ENCODE results near the gene ATP6V0D1.

The ATP6V0D1 gene

DNA sequence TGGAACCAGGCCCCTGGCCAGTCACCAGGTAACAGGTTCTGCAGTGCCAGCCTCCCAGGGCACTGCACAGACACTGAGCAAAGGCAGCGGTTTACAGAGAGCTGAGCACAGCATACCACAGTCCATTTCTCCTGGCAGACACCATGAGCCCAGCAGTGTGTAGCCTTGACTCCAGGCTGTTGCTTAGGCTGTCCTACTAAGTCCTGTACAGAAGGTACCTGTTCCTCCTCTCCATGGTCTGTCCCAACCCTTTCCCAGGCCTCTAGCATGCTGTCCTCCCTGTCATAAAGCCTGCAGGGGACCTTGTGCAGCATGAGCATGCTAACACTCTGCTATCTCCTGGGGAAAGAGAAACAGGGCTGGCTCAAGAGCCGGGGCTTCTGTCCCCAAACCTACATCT, 20.0 kb downstream of the ATP6V0D1 start:
- no peak for DNase-seq

DNA sequence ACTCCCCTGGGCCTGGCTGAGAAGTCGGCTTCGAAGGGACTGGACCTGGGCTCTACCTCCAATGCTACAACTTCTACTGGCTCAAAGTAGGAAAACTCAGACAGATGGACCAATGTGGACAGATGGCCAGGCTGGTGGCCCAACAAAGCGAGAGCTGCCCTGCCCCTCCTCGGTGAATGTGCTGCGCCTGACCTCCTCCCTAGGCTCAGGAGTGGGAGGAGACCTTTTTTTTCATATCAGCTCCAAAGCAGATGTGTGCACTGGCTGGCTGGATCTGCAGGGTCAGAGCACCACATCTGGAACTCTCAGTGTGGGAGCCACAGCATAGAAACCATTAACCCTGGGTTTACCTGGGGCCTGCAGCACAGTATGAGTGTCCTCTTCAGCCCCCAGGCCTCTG, 20.8 kb downstream of the ATP6V0D1 start:
- DNase-seq: no peak

DNA sequence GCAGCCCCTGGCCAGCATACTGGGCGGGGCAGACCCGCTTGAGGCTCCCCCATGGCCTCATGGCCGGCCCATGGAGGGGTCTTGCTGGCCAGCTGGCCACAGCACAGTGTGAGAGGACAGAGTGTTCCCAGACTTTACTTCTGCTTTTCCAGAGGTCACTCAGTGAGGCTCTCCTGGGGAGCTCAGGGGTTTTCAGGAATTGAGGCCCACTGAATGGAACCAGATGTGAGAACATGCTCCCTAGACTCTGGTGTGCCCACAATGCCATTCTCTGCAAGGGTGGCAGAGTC, 21.2 kb downstream of the ATP6V0D1 start:
- DNase-seq: no peak

DNA sequence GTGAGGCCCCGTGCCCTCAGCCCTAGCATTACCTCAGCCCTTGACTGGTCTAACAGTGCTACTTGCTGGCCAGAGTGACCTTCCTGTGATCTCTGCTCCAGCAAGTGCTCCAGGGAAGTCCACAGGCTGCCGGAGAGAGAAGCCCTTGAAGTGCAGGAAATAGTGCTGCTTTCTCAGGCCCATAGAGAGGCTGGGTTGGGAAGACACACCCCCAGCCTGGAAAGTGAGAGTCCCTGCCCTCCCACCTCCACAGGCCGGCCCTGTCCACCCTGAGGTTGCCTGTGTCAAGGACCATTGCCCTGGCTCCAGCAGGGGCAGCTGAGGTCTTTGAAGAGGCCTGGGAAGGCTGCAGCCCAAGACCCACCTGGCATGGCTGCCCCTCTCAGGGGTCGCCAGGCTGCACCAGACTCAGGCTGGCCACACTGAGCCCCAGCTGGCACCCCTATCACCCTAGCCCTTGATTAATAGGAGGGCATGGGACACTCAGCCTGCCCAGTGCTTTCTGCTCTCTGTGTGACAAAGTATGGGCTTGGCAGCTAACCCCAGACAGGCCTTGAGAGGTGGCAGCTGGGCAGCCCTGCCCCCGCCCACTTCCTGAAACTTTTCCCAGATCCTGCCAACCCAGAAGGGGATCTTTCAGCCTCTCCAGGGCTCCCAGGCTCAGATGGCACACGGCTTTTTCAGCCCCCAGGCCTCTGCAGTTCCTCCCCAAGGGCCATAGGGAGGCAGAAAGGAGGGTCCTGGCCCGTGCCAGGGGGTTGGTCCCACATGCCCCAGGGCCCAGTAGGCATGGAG, 21.7 kb downstream of the ATP6V0D1 start:
- DNase-seq: no peak

GRCh38 chr16:67458121-67458641, 22.8 kb downstream of the ATP6V0D1 start:
- DNase-seq: no peak

GRCh38 chr16:67457611-67458010, 23.3 kb downstream of the ATP6V0D1 start:
- DNase-seq: no peak

DNA sequence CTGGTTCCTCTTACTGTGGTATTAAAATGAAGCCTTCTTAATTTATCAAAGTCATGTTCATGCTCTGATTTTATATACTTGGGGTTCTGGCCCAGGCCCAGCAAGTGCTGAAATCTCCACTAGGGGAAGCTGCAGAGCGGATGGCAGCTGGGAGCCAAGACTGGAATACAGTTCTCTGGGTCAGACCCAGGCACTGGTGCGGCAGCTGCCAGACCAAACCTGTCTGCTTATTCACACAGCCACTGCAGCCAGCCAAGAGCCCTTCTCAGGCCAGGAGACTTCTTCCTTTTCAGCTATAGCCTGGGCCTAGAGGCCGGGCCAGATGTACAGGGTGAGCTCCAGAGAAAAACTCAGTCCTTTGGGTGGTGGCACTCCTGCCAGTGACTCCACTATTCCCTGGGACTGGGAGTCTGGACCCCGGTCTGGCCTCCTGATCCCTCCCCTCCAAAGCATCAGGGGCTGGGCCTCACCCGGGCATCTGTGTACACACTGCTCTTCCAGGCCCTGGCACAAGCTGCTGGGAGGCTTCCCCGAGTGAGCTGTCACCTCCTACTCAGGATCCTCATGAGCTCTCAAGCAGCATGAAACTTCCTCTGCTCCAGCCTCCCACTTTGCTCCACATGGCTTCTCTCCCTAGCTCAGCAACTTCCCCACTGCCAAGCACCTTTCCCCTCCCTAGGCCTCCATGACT, 24.4 kb downstream of the ATP6V0D1 start:
- no peak for DNase-seq

DNA sequence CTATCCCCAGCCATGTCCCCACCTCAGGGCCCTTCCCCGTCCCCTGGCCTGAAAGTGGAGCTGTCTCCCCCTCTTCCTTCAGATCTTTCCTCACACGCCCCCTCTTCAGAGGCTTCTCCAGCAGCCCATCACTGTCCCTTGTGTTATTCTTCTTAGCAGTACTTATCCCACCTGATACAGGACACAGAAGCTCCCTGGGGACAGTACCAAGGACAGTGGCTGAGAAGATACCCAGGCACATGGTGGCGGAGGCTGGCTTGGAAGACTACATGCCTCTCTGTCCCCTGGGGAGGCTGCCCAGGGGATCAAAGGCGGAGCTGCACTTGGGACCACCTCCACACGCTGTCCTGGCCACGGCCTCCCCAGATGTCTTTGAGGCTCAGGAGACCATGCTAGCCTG, 26.1 kb downstream of the ATP6V0D1 start:
- no peak for DNase-seq

GRCh38 chr16:67454104-67454503, 26.9 kb downstream of the ATP6V0D1 start:
- DNase-seq: no peak

DNA sequence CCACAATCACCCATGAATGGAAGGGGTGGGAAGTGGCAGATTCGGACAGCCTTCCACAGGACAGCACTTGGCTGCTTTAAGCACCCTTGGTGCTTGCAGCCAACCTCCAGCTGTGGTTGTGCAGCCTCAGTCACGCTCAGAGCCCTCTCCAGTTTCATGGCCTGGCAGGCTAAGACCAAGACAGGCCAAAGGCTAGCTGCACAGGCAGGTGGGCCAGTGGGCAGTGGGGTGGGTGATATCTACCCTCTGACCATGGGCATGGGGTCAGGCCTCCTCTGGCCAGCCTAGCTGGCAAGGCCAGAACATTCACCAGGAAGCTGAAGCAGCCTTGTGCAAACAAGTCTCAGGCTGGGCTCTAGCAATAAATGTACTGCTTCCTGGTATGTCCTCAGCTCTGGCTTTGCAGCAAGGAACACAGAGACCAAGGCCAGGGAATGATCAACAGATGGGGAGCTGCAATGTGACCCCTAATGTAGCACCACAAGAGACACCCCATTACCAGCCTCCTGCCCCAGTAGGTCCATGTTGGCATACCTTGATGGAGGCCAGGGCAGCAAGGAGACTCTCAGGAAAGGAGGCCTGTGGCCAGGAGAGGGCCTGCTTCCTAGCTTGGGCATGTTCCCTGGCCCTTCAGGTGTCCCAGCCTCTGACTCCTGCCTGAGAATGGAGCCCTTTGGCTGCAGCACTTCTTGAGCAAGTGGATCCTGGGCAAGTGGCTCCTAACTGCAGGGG, 29.1 kb downstream of the ATP6V0D1 start:
- DNase-seq: no peak

DNA sequence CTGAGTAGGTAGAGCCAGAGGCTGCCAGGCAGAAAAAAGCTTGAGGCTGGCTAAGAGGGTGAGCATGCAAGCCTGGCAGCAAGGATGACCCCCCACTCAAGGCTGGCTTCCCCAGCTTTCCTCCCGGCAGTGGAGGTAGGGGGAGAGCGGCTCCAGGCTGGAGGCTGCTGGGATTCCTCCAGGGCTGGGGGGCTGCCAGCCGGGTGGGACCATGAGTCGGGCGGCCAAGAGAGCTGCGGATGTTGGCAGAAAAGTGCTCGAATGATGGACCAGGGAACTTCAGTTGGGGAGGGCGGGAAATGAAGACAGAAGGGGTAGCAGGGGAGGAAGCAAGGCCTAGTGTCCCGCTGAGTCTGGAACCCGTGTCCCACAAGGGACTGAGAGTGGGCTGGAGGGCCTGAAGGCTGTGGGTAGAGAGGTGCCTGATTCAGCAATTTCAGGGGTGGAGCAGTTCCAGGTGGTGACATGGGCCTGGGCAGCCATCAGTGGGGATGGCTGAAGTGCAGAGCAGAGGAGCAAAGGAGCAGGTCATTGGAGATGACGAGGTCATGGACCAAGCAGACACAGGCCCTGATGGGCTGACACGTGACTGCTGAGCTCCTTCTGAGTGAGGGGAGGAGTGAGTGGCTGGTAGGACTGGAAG, 29.8 kb downstream of the ATP6V0D1 start:
- no peak for DNase-seq

DNA sequence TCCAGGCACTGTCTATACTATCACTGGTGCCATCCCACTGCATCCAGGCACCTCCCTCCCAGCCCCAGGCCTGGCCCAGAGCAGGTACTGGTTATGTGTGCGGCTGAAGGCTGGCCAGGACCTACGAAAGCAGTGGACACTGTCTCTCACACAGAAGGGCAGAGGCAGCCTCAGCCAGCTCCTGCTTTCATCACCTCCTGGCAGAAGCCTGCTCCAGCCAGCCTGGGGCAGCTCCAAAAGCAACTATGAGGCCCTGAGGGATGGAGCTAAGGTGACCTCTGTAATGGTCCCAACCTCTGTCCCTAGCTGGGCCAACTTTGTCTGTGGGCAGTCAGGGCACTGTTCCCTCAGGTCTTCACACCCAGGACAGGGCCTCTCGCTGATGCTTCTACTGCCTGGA, 31.2 kb downstream of the ATP6V0D1 start:
- DNase-seq: no peak

DNA sequence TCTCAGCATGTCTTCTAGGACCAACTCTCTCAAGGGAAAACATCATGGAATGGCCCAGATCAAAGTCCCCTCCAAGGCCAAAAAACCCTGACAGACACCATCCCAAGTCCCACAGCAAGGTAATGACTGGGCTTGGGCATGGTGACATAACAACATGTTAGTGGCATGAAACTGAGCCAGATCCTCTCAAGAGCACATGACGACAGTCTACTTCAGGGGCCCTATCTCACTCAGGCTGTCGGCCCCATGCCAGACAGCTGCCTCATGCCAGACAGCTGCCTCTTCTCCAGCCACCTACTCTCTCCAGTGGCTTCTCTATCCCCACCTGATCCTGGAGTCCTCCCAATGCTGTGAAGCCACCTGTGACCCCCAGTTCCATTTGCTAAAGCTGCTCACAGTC, 31.6 kb downstream of the ATP6V0D1 start:
- DNase-seq: no peak

DNA sequence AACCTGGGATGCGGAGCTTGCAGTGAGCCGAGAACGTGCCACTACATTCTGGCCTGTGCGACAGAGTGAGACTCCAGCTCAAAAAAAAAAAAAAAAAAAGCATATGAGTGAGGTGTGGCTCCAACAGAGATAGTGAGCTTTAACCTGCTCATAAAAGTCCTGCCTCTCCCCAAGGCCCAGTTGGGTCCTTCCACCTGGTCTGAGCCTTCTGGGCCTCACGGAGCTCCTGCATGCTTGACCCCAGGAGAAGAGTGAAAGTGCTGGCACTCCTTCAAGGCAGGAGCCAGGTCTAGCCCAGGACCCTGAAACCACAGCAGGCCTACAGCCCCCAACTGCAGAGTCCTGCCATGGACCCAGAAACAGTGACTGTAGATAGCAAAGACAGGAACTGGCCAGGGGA, 32.4 kb downstream of the ATP6V0D1 start:
- DNase-seq: no peak

DNA sequence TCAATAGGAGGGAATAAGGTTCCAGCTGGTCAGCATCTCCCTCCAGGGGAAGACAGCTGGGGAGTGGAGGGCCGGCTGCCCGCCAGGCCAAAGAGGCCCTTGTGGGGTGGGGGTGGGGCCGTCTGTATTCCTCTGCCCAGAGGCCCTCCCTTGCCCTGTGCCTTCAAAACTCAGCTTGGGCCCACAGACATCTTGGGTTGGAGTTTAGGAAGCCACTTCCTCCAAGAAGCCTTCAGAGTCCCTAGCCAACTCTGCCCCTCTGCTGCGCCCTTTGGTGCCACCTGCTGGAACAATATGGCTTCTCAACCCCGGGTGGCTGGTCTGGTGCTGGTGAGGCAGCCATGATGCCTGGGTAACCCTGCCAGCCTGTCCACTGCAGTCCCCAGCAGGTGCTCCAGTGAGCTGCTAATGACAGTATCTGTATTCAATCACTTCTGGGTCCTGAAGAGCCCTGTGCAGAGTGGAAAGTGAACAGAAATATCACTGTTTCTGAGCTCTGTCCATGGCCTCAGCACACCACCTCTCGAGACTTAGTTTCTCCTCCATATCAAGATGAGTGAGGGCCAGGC, 33.4 kb downstream of the ATP6V0D1 start:
- no peak for DNase-seq

DNA sequence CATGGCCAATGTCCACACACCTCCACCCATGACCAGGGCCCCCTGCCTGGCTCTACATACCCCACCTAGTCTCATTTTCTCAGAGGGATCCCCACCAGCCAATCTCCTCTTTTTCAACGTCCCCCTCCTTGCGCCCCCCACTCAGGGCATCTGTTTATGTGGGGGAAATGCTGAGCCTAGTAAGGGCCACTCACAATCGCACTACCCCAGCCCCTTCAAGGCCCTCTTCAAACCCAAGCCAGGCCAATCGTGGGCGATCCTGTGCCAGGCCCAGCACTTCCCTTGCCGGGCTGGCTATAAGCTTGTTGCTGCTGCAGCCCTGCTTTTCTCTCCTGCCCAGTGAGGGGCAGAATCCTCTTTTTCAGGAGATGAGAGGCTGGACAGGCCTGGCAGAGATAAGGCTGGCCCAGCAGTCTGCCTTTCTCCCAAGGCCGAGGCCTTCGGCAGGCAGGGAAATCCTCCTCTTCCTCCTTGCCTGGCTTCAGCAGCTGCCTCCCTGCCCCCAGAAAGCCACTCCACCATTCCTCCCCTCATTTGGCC, 33.9 kb downstream of the ATP6V0D1 start:
- no peak for DNase-seq

DNA sequence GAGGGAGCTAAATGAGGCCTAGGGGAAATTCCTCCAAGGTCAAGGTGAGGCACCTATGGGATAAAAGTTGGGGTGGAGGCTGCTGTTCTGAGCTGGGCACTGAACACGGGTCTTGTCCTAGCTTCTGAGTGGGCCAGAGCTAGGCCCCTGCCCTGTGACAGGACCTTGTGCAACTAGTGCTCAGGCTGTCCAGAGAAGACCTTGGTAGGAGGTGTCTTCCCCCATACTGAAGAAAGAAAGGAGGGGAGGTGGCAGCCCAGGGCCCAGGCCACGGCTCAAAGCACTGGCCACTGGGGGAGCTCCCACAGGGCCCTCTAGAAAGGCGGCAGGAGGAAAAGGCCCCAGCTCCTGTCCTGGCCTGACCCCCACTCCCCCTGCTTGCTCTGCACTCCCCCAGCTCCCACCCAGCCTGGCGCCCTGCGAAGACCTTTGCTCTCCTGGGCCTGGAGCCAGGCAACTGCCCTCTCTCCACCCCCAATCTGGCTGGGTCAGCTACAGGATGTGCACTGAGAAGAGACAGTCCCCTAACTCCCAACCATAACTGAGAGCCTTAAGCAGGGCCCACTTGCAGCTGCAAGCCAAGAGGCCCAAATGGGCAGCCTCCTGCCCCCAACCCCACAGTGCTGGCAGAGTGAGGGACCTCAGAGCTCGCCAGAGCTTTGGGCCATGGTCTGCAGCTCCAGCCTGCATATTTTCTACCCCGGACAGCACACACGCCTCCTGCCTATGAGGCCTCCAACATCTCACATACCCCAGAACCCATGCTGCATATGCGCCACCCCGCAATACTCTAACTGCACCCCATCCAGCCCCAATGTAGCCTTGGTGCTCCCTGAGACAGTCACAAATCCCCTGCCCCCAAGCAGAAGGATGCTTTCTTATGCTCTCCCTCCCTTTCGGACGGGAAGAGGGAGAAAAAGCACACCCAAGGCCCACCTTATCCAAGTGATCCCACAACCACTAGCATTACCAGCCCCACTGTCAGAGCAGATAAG, 34.7 kb downstream of the ATP6V0D1 start:
- no peak for DNase-seq

- DNase-seq: no peak
Measured at GRCh38 chr16:67445441-67445912, 35.5 kb downstream of the ATP6V0D1 start.

DNA sequence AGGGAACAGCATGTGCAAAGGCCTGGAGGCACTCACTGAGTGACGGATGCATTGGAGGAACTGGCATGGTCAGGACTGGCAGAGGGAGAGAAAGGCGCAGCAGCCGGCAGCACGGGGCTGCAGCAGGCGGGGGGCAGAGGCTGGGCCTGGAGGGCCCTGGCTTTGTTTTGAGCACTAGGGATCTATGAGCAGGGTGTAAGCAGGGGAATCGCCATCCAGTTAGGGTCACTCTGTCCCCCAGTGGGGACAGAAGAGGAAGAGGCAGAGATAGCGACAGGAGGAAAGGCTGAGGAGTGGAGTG, 35.9 kb downstream of the ATP6V0D1 start:
- no peak for DNase-seq

DNA sequence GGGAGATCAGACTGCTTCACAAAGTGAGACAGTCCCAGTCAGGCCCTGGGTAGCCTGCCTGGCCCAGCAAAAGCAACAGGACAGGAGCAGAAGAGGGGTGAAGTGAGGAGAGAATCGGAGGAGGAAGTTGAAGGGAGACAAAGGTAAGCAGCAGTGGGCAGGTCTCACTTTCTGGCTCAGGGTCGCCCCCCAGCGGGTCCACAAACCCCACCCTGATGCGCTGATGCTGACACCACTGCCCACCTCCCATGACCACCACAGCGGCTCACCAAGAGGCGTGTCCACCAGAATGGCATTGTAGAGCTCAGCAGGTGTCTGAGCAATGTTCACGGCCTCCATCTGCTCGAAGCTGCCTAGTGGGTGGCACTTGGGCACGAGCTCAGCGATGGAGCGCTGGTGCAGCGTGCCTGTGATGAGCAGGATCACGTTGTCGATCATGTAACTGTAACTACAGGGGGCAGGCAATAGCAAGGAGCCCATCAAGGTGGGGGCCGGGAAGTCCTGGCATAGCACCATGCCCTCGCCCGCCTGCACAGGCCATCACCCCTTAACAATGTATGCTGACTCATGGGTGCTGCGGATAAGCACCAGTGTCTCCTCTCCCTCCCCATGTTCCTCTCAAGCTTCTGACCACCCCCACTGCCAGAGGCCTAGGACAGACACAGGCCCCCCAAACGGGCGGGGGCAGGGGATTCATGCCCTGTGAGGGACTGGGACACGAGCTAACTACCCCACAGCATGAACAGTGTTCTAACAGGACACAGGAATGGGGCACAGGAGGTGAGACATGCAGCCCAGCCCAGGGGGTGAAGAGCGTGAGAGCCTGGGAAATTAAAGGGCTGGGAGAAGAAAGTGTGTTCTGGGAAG, 36.5 kb downstream of the ATP6V0D1 start:
- DNase-seq: no peak

DNA sequence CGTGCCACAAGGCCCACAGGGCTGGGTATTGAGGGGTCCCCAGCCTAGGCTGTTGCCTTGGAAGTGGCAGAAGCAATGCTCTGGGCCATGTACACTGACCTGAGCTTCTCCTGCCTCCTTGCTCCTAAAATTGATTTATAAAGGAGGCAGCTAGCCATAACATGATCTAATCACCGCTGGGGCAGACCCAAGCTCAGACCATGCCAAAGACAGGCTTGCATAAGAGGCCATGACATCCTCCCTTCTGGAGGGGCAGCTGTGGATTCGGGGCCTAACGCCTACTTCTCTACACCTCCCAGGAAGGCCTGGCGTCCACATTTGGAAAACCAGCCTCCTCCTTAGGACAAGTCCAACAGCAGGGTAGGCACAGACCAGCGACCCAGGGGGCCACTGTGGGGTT, 37.7 kb downstream of the ATP6V0D1 start:
- DNase-seq: no peak

Measured in NCI-H1105 treated with DMSO at 0.1 percent for 48 hours (cell line).